ENCODE data around the gene DNAJC16. TPM values are rescaled to one million over a fixed set of nuclear protein-coding genes. Genes with fewer than 3 reads are reported as not detected.

The DNAJC16 gene
- total RNA-seq, 1 experiment from 2014 or later, result 20.7 TPM

GRCh38 chr1:15543251-15543588 is 16.6 kb downstream of the DNAJC16 start:
- H4K20me1 ChIP-seq (ENCODE audit: control insufficient read depth, insufficient read depth, insufficient read length), result no peaks in the 10 kb centered on the region
- no peak overlapping the region for H4K5ac ChIP-seq (ENCODE audit: insufficient read length, low read depth, low read length)
- no peaks in the 10 kb centered on the region for H3K79me2 ChIP-seq (ENCODE audit: insufficient read depth, low read length)
- Mint-ChIP-seq H3K27me3 (ENCODE audit: low read depth) (no peaks in the 10 kb centered on the region), H3K4me1 (no peaks in the 10 kb centered on the region), H3K27ac (peak overlapping the region in 1 of 3 experiments; percentile 27; a peak in 3 of 7 replicates), H3K36me3 (ENCODE audit: insufficient read depth in 1 of 3, low read depth in 3 of 3) (peaks cover 17 to 64% (median 36%) of the 10 kb centered on the region in 3 experiments; a peak in 6 of 7 replicates), H3K9me3 (no peaks in the 10 kb centered on the region), H3K4me3 (no peak overlapping the region)
- H3K4ac ChIP-seq (ENCODE audit: low read depth, low read length), result no peak overlapping the region
- H3K4me2 ChIP-seq (ENCODE audit: insufficient read depth, insufficient read length, low read length), result no peak overlapping the region
- H4K91ac ChIP-seq (ENCODE audit: insufficient read length, low read depth, low read length), result no peak overlapping the region
- no peak overlapping the region for H2AK5ac ChIP-seq (ENCODE audit: insufficient read length, low read length)
- H3K14ac ChIP-seq (ENCODE audit: insufficient read depth, low read length), result no peak overlapping the region
- no peak overlapping the region for H3K18ac ChIP-seq (ENCODE audit: insufficient read length, low read depth, low read length)
- H3K9ac ChIP-seq (ENCODE audit: extremely low read depth, insufficient read length, low read length), result peak overlapping the region; percentile 17
- no peak overlapping the region for H3K27ac ChIP-seq (ENCODE audit: insufficient read length, low read depth, low read length)
- no peaks in the 10 kb centered on the region for H3K27me3 ChIP-seq (ENCODE audit: insufficient read depth, low read length)
- no CpG with 5 or more reads among the region's 5 CpGs for WGBS (ENCODE audit: extremely low coverage, insufficient read length, low lambda C conversion rate)
- H3K23ac ChIP-seq (ENCODE audit: insufficient read length, low read depth, low read length), result no peak overlapping the region
- no peak overlapping the region for H2BK12ac ChIP-seq (ENCODE audit: insufficient read length, low read depth, low read length)
- TF ChIP-seq CTCF (conservative IDR thresholded peaks at IDR 0.05), result no peak
- H2AFZ ChIP-seq (ENCODE audit: low read length), result no peak overlapping the region
- no peak for DNase-seq
- H2BK120ac ChIP-seq (ENCODE audit: low read depth, low read length, poor library complexity, severe bottlenecking), result no peak overlapping the region
- no peak overlapping the region for H3T11ph ChIP-seq (ENCODE audit: low read length)
- no peaks in the 10 kb centered on the region for H3K23me2 ChIP-seq (ENCODE audit: insufficient read length, low read depth, low read length, poor library complexity, severe bottlenecking)
- H2BK20ac ChIP-seq (ENCODE audit: low read depth, low read length, poor library complexity, severe bottlenecking), result no peak overlapping the region
- H4K8ac ChIP-seq (replicated peaks; ENCODE audit: insufficient read length, low read depth, low read length), result no peak overlapping the region
- no peak overlapping the region for H3K56ac ChIP-seq (ENCODE audit: insufficient read length, low read depth, low read length)
- no peaks in the 10 kb centered on the region for H3K4me1 ChIP-seq (ENCODE audit: insufficient read depth, low read length)
- H2BK5ac ChIP-seq (ENCODE audit: insufficient read length, low read length), result no peak overlapping the region
- H3K79me1 ChIP-seq (ENCODE audit: insufficient read depth, low read depth, low read length, poor library complexity, severe bottlenecking), result no peaks in the 10 kb centered on the region
- H3K9me3 ChIP-seq (ENCODE audit: control insufficient read depth, low read depth, low read length), result no peaks in the 10 kb centered on the region
- H2BK15ac ChIP-seq (ENCODE audit: low read depth, low read length), result no peak overlapping the region

All from H9 (cell line).